ENCODE data around the gene FARP2.

GRCh38 chr2:241378816-241379215, 22.7 kb downstream of the FARP2 start:
- TF ChIP-seq CTCF (IDR thresholded peaks at IDR 0.05) = no peak
- no peak for TF ChIP-seq POLR2A (IDR thresholded peaks at IDR 0.05)
